Stomach (tissue), 4 donors: Measurements from ENCODE around the gene VSIG2.

ENCODE experiments used
- CTCF ChIP-seq, 7 experiments: fragments of 450-650 bp in 4 of 7; fragments of 200-600 bp in 3 of 7; sonication (generic) in 3 of 7; IDR thresholded peaks; one replicate each; pipeline ENCODE4 v1.5.1; 2016 to 2019; ENCODE audit warnings: antibody characterized with exemption in 7 of 7, control low read depth in 2 of 7, mild to moderate bottlenecking in 1 of 7
- POLR2A ChIP-seq, 4 donors: fragments of 450-650 bp; IDR thresholded peaks; one replicate each; pipeline ENCODE4 v1.6.1; 2016; ENCODE audit warnings: antibody characterized with exemption in 4 of 4, control low read depth in 2 of 4, mild to moderate bottlenecking in 1 of 4, moderate library complexity in 1 of 4

GRCh38 chr11:124732230-124732629 is 19.8 kb downstream of the VSIG2 start:
- no peak for TF ChIP-seq POLR2A (IDR thresholded peaks at IDR 0.05)
- no peak for TF ChIP-seq CTCF (IDR thresholded peaks at IDR 0.05)
